GM21367 (cell line): Measurements from ENCODE around the gene ZDHHC1.
"Not testable (repeated sequence)": the region's sequence is repeated elsewhere in the genome, so short reads cannot be mapped to it uniquely, and the experiment has no call there.

ENCODE experiments used
- ATAC-seq: cut with Tn5 transposase; IDR thresholded peaks from one replicate; pipeline ENCODE4 v1.9.1; 2021; ENCODE audit not compliant: unreplicated experiment

ZDHHC1 gene

GRCh38 chr16:67394155-67395104 lies 21.8 kb downstream of the ZDHHC1 start:
- ATAC-seq, result no peak

- ATAC-seq, result no peak
Observed at GRCh38 chr16:67393788-67394154, 22.5 kb downstream of the ZDHHC1 start.

- no peak for ATAC-seq
Observed at GRCh38 chr16:67393111-67393787, 23.0 kb downstream of the ZDHHC1 start, which contains the start of gene TPPP3. TSS of gene TPPP3 (minus strand) at chr16:67393498. CDS start at chr16:67391111, 2,387 bp downstream.

- ATAC-seq, result no peak
Observed at GRCh38 chr16:67392301-67393059, 23.8 kb downstream of the ZDHHC1 start.

GRCh38 chr16:67391424-67392300 lies 24.6 kb downstream of the ZDHHC1 start:
- no peak for ATAC-seq

GRCh38 chr16:67390816-67391423 lies 25.4 kb downstream of the ZDHHC1 start:
- ATAC-seq, result no peak

- ATAC-seq, result no peak
Observed at GRCh38 chr16:67389911-67390815, 26.1 kb downstream of the ZDHHC1 start.

GRCh38 chr16:67388591-67388990 lies 27.7 kb downstream of the ZDHHC1 start:
- no peak for ATAC-seq

- no peak for ATAC-seq
Observed at GRCh38 chr16:67388191-67388590, 28.1 kb downstream of the ZDHHC1 start.

- no peak for ATAC-seq
Observed at GRCh38 chr16:67387479-67388079, 28.7 kb downstream of the ZDHHC1 start.

- ATAC-seq, result no peak
Observed at GRCh38 chr16:67386861-67387455, 29.3 kb downstream of the ZDHHC1 start.

- no peak for ATAC-seq
Observed at GRCh38 chr16:67384778-67385510, 31.3 kb downstream of the ZDHHC1 start.

- no peak for ATAC-seq
Observed at GRCh38 chr16:67383284-67383683, 33.0 kb downstream of the ZDHHC1 start.

GRCh38 chr16:67378642-67379041 lies 37.6 kb downstream of the ZDHHC1 start:
- ATAC-seq, result no peak

GRCh38 chr16:67376012-67376411 lies 40.3 kb downstream of the ZDHHC1 start:
- ATAC-seq, result not testable (repeated sequence)

GRCh38 chr16:67372664-67373063 lies 43.6 kb downstream of the ZDHHC1 start:
- ATAC-seq, result no peak

- no peak for ATAC-seq
Observed at GRCh38 chr16:67370661-67371060, 45.6 kb downstream of the ZDHHC1 start.
